Mesenteric fat pad (tissue), 1 donor: ENCODE data around the gene SNRPA. TPM values are rescaled to one million over a fixed set of nuclear protein-coding genes. Genes with fewer than 3 reads are reported as not detected.

Source experiments
- DNase-seq: peaks from one replicate; pipeline ENCODE4 v3.0.0-alpha.2; 2020; ENCODE audit warnings: low spot score
- total RNA-seq: library from RNA; stranded (reverse); fragmentation: NEBNext Ultra II Directional; extraction: Animal tissue kit (Norgen Biotek cat#: 25700); gene quantifications from one replicate; pipeline ENCODE4 v1.2.1, GENCODE V29; 2021
- donor health status: DM: yes; HTN: yes; CAD: no.

Gene SNRPA
- total RNA-seq, 1 donor from 2014 or later = 41.3 TPM

GRCh38 chr19:40800339-40800996, 49.5 kb downstream of the SNRPA start:
- DNase-seq = no peak

DNA sequence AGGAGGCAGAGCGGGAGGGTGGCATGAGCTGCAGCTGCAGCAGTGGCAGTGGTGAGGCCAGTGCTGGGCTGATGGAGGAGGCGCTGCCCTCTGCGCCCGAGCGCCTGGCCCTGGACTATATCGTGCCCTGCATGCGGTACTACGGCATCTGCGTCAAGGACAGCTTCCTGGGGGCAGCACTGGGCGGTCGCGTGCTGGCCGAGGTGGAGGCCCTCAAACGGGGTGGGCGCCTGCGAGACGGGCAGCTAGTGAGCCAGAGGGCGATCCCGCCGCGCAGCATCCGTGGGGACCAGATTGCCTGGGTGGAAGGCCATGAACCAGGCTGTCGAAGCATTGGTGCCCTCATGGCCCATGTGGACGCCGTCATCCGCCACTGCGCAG, 50.0 kb downstream of the SNRPA start:
- DNase-seq = no peak

- DNase-seq = no peak
These were observed 50.7 kb downstream of the SNRPA start for GRCh38 chr19:40801426-40802299.

GRCh38 chr19:40802300-40803169, 51.5 kb downstream of the SNRPA start:
- DNase-seq = no peak

DNA sequence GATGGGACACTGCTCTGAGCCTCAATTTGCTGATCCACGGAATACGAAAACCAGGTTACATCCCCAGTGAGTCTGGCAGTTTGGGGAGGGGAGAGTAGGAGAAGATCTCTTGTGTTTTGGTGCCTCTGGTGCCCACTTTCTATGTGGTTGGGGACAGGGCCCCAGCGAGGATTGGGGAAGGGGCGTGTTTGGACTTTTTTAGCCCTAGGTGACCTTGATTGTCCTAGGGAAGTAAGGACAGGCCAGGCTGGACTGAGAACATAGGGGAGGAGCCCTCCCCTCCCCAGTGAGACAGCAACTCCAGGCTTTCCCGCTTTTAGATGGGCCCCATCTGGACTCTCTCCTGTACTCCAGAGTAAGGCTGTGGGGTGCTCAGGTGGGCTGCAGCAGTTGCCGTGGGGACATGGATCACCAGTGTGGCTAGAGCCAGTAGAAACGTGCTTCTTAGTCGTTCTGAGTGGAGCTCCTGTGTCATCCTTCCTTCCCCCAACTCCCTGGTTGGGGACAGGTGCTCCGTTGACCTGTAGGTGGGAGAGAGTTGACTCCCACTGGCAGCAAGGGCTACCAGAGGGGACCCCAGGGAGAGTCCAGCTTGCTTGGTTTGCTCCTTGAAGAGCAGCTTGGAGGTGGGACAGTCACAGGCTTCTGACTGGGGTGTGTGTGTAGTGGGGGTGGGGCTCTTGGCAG, 52.3 kb downstream of the SNRPA start:
- no peak for DNase-seq

- no peak for DNase-seq
These were observed 53.1 kb downstream of the SNRPA start for GRCh38 chr19:40803857-40804782.

- DNase-seq = no peak
These were observed 53.8 kb downstream of the SNRPA start for GRCh38 chr19:40804783-40805242.

- no peak for DNase-seq
These were observed 54.4 kb downstream of the SNRPA start for GRCh38 chr19:40805258-40805868.

DNA sequence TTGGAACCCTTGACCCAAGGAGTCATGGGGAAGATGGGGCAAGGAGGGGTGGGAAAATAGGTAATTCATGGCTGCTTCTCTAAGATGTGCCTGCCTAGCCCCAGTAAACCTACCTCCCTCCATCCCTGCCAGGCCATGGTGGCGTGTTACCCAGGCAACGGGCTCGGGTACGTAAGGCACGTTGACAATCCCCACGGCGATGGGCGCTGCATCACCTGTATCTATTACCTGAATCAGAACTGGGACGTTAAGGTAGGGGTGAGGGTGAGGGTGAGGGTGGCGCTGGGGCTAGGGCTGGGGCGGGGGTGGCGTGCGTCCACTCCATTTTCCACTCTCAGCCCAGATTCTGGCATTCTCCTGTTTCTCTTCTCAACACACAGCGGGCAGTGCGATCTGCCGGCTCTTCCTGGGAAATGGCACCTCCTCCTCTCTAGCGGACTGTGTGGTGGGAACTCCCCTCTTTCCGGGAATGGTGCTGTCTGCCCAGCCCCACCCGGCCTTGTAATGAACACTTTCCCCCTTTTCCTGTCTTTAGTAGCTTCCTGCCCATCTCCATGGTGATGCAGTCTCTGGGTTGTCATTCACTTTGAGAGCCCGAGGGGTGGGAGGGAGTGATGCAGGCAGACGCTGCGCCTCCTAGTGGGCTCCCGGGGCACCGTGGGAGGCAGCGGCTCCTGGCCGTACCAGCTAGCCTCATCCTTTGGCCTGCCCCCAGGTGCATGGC, 55.6 kb downstream of the SNRPA start:
- no peak for DNase-seq

GRCh38 chr19:40807147-40808020, 56.4 kb downstream of the SNRPA start:
- DNase-seq = no peak

DNA sequence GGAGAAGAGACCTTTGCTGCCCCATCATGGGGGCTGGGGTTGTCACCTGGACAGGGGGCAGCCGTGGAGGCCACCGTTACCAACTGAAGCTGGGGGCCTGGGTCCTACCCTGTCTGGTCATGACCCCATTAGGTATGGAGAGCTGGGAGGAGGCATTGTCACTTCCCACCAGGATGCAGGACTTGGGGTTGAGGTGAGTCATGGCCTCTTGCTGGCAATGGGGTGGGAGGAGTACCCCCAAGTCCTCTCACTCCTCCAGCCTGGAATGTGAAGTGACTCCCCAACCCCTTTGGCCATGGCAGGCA, 57.0 kb downstream of the SNRPA start:
- no peak for DNase-seq

GRCh38 chr19:40808497-40808896, 57.5 kb downstream of the SNRPA start:
- DNase-seq = no peak

- no peak for DNase-seq
These were observed 58.5 kb downstream of the SNRPA start for GRCh38 chr19:40809358-40810086.

- DNase-seq = no peak
These were observed 59.2 kb downstream of the SNRPA start for GRCh38 chr19:40810160-40810559.

DNA sequence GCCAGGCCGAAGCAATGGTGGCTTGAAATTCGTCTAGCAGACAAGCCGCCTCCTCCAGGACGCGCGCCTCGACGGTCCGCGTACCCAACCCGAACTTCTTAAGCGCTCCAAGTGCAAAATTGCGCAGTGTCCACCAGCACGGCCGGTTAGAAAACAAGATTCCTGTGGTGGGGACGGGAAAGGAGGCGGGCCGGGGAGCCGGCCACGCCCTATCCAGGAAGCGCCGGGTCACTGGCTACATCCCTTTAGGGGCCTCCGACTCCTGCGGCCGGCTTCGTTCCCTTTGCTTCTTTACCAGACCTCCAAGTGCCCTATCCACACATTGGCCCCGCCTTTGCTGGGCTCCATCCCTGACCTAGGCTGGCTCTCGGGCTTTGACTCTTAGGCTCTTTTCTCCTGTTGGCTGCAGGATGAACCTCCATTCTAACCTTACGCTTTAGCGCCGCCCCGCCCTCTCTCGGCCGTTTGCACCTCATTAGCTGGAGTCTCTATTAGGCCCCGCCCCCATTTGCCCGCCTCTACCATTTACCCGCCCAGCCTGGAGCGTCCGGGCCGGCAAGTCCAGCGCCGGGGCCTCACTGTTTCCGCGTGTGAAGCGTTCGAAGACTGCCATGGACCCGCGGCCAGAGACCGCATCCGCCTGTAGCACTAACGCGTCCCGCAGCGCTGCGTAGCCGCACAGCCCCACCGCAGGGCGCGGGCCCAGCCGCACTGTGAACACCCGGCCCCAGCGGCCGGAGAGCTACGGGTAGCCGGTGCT, 59.8 kb downstream of the SNRPA start:
- DNase-seq = peak; percentile 94
